H9 (cell line): ENCODE data around the gene ZNF317. TPM values are rescaled to one million over a fixed set of nuclear protein-coding genes. Genes with fewer than 3 reads are reported as not detected.

ENCODE experiments used
- DNase-seq: peaks from one replicate; pipeline ENCODE4 v3.0.0-alpha.2; 2017
- H2AFZ ChIP-seq: one replicate; pipeline ENCODE4 v1.6.1; 2013; ENCODE audit warnings: mild to moderate bottlenecking, low read length, control low read depth, moderate library complexity
- H2AK5ac ChIP-seq: 2 replicates; pipeline ENCODE4 v1.6.1; 2013; ENCODE audit warnings: low read length, control low read depth, mixed read lengths; ENCODE audit not compliant: insufficient read length
- H2BK120ac ChIP-seq: one replicate; pipeline ENCODE4 v1.6.1; 2013; ENCODE audit warnings: low read depth, mild to moderate bottlenecking, low read length, control low read depth, inconsistent platforms; ENCODE audit not compliant: poor library complexity, severe bottlenecking
- H2BK12ac ChIP-seq: 2 replicates; pipeline ENCODE4 v1.6.1; 2013; ENCODE audit warnings: low read length, control low read depth, mixed read lengths, low read depth; ENCODE audit not compliant: insufficient read length
- H2BK15ac ChIP-seq: 2 replicates; pipeline ENCODE4 v1.6.1; 2013; ENCODE audit warnings: low read depth, low read length, control low read depth
- H2BK20ac ChIP-seq: one replicate; pipeline ENCODE4 v1.6.1; 2013; ENCODE audit warnings: low read depth, mild to moderate bottlenecking, low read length, control low read depth, inconsistent platforms; ENCODE audit not compliant: poor library complexity, severe bottlenecking
- H2BK5ac ChIP-seq: 2 replicates; pipeline ENCODE4 v1.6.1; 2013; ENCODE audit warnings: low read length, control low read depth, mixed read lengths; ENCODE audit not compliant: insufficient read length
- H3K14ac ChIP-seq: 2 replicates; pipeline ENCODE4 v1.6.1; 2013; ENCODE audit warnings: low read length, control low read depth; ENCODE audit not compliant: insufficient read depth
- H3K18ac ChIP-seq: 2 replicates; pipeline ENCODE4 v1.6.1; 2013; ENCODE audit warnings: low read depth, mild to moderate bottlenecking, mixed read lengths, low read length, control low read depth; ENCODE audit not compliant: insufficient read length
- H3K23ac ChIP-seq: 2 replicates; pipeline ENCODE4 v1.6.1; 2013; ENCODE audit warnings: low read length, control low read depth, mixed read lengths, low read depth; ENCODE audit not compliant: insufficient read length
- H3K23me2 ChIP-seq: 2 replicates; pipeline ENCODE4 v1.6.1; 2013; ENCODE audit warnings: low read depth, mild to moderate bottlenecking, mixed read lengths, low read length, control low read depth; ENCODE audit not compliant: insufficient read length, poor library complexity, severe bottlenecking
- H3K27ac ChIP-seq: 2 replicates; pipeline ENCODE4 v1.5.1; 2013; ENCODE audit warnings: low read length, control low read depth, mixed read lengths, low read depth; ENCODE audit not compliant: insufficient read length
- H3K27me3 ChIP-seq: 2 replicates; pipeline ENCODE4 v1.6.1; 2013; ENCODE audit warnings: low read length, control low read depth, inconsistent platforms; ENCODE audit not compliant: insufficient read depth
- H3K4ac ChIP-seq: 2 replicates; pipeline ENCODE4 v1.6.1; 2013; ENCODE audit warnings: low read depth, mild to moderate bottlenecking, control low read depth, inconsistent platforms, low read length, moderate library complexity
- H3K4me1 ChIP-seq: 2 replicates; pipeline ENCODE4 v1.6.1; 2013; ENCODE audit warnings: low read length, control low read depth, inconsistent platforms; ENCODE audit not compliant: insufficient read depth
- H3K4me2 ChIP-seq: 2 replicates; pipeline ENCODE4 v1.6.1; 2013; ENCODE audit warnings: low read length, control low read depth, mixed read lengths; ENCODE audit not compliant: insufficient read length, insufficient read depth
- H3K56ac ChIP-seq: 2 replicates; pipeline ENCODE4 v1.6.1; 2013; ENCODE audit warnings: low read depth, mild to moderate bottlenecking, mixed read lengths, low read length, control low read depth; ENCODE audit not compliant: insufficient read length
- H3K79me1 ChIP-seq: 2 replicates; pipeline ENCODE4 v1.6.1; 2013; ENCODE audit warnings: low read depth, mild to moderate bottlenecking, moderate library complexity, low read length, control low read depth, inconsistent platforms; ENCODE audit not compliant: insufficient read depth, poor library complexity, severe bottlenecking
- H3K79me2 ChIP-seq: 2 replicates; pipeline ENCODE4 v1.6.1; 2013; ENCODE audit warnings: low read length, control low read depth, inconsistent platforms; ENCODE audit not compliant: insufficient read depth
- H3K9ac ChIP-seq: 2 replicates; pipeline ENCODE4 v1.6.1; 2013; ENCODE audit warnings: low read length, control low read depth, mixed read lengths; ENCODE audit not compliant: insufficient read length; ENCODE audit errors: extremely low read depth
- H3K9me3 ChIP-seq: one replicate; pipeline ENCODE4 v1.6.1; 2013; ENCODE audit warnings: low read depth, low read length, inconsistent platforms; ENCODE audit not compliant: control insufficient read depth
- H3T11ph ChIP-seq: one replicate; pipeline ENCODE4 v1.6.1; 2013; ENCODE audit warnings: mild to moderate bottlenecking, low read length, control low read depth, inconsistent platforms
- H4K20me1 ChIP-seq: one replicate; pipeline ENCODE4 v1.6.1; 2013; ENCODE audit not compliant: control insufficient read depth, insufficient read length, insufficient read depth
- H4K5ac ChIP-seq: 2 replicates; pipeline ENCODE4 v1.6.1; 2013; ENCODE audit warnings: low read depth, mild to moderate bottlenecking, mixed read lengths, low read length, control low read depth; ENCODE audit not compliant: insufficient read length
- H4K8ac ChIP-seq: replicated peaks from 2 replicates; pipeline ENCODE4 v1.6.1; 2013; ENCODE audit warnings: low read length, control low read depth, mixed read lengths, low read depth; ENCODE audit not compliant: insufficient read length
- H4K91ac ChIP-seq: 2 replicates; pipeline ENCODE4 v1.6.1; 2013; ENCODE audit warnings: low read depth, mild to moderate bottlenecking, moderate library complexity, mixed read lengths, low read length, control low read depth; ENCODE audit not compliant: insufficient read length
- H3K27ac Mint-ChIP-seq, 3 experiments: 2 replicates in 2 of 3; 3 replicates in 1 of 3; pipeline ENCODE4 v1.8.0; 2020 to 2021; ENCODE audit warnings: mixed read lengths in 3 of 3, mild to moderate bottlenecking in 1 of 3, moderate library complexity in 1 of 3
- H3K27me3 Mint-ChIP-seq: 2 replicates; pipeline ENCODE4 v1.8.0; 2021; ENCODE audit warnings: low read depth, mild to moderate bottlenecking, moderate library complexity, mixed read lengths
- H3K36me3 Mint-ChIP-seq, 3 experiments: 2 replicates in 2 of 3; 3 replicates in 1 of 3; pipeline ENCODE4 v1.8.0; 2020 to 2021; ENCODE audit warnings: low read depth in 3 of 3, mixed read lengths in 3 of 3; ENCODE audit not compliant: insufficient read depth in 1 of 3
- H3K4me1 Mint-ChIP-seq, 2 experiments: 2 replicates each; pipeline ENCODE4 v1.8.0; 2020; ENCODE audit warnings: mixed read lengths in 2 of 2
- H3K4me3 Mint-ChIP-seq, 2 experiments: 2 replicates in 1 of 2; 3 replicates in 1 of 2; pipeline ENCODE4 v1.8.0; 2020 to 2021; ENCODE audit warnings: mild to moderate bottlenecking in 2 of 2, mixed read lengths in 2 of 2, moderate library complexity in 1 of 2
- H3K9me3 Mint-ChIP-seq, 2 experiments: 2 replicates in 1 of 2; 3 replicates in 1 of 2; pipeline ENCODE4 v1.8.0; 2020; ENCODE audit warnings: mild to moderate bottlenecking in 2 of 2, mixed read lengths in 2 of 2, moderate library complexity in 1 of 2
- CTCF ChIP-seq: fragments of 200-600 bp; sonication (generic); conservative IDR thresholded peaks from 3 replicates; pipeline ENCODE4 v1.8.0; 2021; ENCODE audit warnings: antibody characterized with exemption, mild to moderate bottlenecking
- WGBS: extraction: QIAGEN DNeasy Blood & Tissue Kit; methylation state at CpG from one replicate; pipeline ENCODE4 v1.1.7; 2013; ENCODE audit warnings: missing lambda C conversion rate, low lambda C conversion rate, mixed read lengths; ENCODE audit not compliant: insufficient read length; ENCODE audit errors: extremely low coverage; 5-methylcytosine and 5-hydroxymethylcytosine counted together
- total RNA-seq: library from RNA; stranded (reverse); gene quantifications from 2 replicates; pipeline ENCODE4 v1.2.1, GENCODE V29; 2021

ZNF317 gene
- total RNA-seq, 1 experiment from 2014 or later, result 52.8 TPM

- Histone ChIP-seq H2BK15ac (no peak overlapping the region), H3K9ac (no peak overlapping the region), H2AFZ (no peak overlapping the region), H2AK5ac (no peak overlapping the region), H3K27me3 (no peaks in the 10 kb centered on the region), H3K4me2 (no peak overlapping the region), H4K8ac (no peak overlapping the region), H4K91ac (no peak overlapping the region), H3K56ac (no peak overlapping the region), H3K4ac (no peak overlapping the region), H3K18ac (no peak overlapping the region), H3K27ac (no peak overlapping the region), H3K9me3 (no peaks in the 10 kb centered on the region), H4K5ac (no peak overlapping the region), H2BK120ac (no peak overlapping the region), H3K4me1 (no peaks in the 10 kb centered on the region), H3K79me2 (no peaks in the 10 kb centered on the region), H3K23me2 (no peaks in the 10 kb centered on the region), H4K20me1 (no peaks in the 10 kb centered on the region), H3K23ac (no peak overlapping the region), H2BK12ac (no peak overlapping the region), H2BK5ac (no peak overlapping the region), H2BK20ac (no peak overlapping the region), H3K79me1 (peaks cover 8% of the 10 kb centered on the region), H3K14ac (no peak overlapping the region), H3T11ph (no peak overlapping the region)
- no peak for TF ChIP-seq CTCF
- Mint-ChIP-seq H3K27ac (no peak overlapping the region), H3K4me1 (no peaks in the 10 kb centered on the region), H3K4me3 (no peak overlapping the region), H3K27me3 (no peaks in the 10 kb centered on the region; the same call in 1 of the 2 replicates), H3K36me3 (peaks cover 47 to 49% (median 47%) of the 10 kb centered on the region in 3 experiments), H3K9me3 (peaks cover 20 to 25% of the 10 kb centered on the region in 2 experiments)
- WGBS, result no CpG with 5 or more reads among the region's 3 CpGs
- DNase-seq, result no peak
Observed at GRCh38 chr19:9165261-9165660, 25.1 kb downstream of the ZNF317 start.
